T-helper 1 cell treated with Interleukin-12 subunit alpha and Interleukin-12 subunit beta and Interleukin-4 antibody, amounts not matched to agents 30 μg/mL and 1 μg/mL, for 36 hours (primary cell): ENCODE data around the gene SRPK1.

ENCODE experiments used
- H3K27ac Mint-ChIP-seq: one replicate; pipeline ENCODE4 v1.8.0; 2021; ENCODE audit warnings: mild to moderate bottlenecking, mixed read lengths
- H3K27me3 Mint-ChIP-seq: one replicate; pipeline ENCODE4 v1.8.0; 2021; ENCODE audit warnings: low read depth, mixed read lengths
- H3K36me3 Mint-ChIP-seq: one replicate; pipeline ENCODE4 v1.8.0; 2021; ENCODE audit warnings: low read depth, mixed read lengths
- H3K4me1 Mint-ChIP-seq: one replicate; pipeline ENCODE4 v1.8.0; 2021; ENCODE audit warnings: low read depth, mixed read lengths
- H3K4me3 Mint-ChIP-seq: one replicate; pipeline ENCODE4 v1.8.0; 2021; ENCODE audit warnings: mild to moderate bottlenecking, moderate library complexity, mixed read lengths
- H3K9me3 Mint-ChIP-seq: one replicate; pipeline ENCODE4 v1.8.0; 2021; ENCODE audit warnings: mixed read lengths

The SRPK1 gene

DNA sequence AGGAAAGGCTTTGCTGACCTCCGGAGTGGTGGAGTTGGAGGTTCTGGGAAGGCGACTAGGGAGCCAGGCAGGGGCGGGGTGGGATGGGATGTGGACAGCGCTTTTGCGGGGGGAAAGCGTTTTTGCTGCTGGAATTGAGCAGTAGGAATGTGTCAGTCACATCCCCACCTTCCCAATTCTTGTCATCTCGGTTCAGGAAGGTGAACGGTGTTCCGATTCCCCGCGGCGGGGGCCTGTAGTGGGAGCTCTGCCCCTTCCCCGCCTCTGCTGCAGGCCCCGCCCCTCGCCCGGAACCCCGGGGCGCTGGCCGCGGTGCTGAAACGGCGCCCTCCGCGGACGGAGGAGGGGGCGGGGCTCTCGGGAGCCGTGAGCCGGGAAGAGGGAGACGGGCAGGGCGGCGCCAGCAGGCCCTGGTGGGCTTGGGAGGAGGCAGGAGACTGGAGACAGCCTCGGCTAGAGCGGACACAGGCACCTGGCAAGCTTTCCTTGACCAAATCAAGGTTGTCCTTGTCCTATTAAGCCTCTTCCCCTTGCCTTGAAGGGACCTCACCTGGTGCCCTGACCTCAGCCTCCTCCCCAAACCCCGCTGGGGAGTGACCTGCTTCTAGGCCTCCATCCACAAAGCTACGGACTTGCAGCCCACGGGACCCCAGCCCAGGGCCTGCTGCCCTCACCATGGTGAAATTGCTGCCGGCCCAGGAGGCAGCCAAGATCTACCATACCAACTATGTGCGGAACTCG is 115.7 kb downstream of the SRPK1 start, which contains the start of gene LHFPL5:
Gene LHFPL5 (plus strand): TSS at position 357 of the 741 bp plus-strand sequence. CDS start 319 bp downstream, at position 676.
- H3K4me1 Mint-ChIP-seq, result peaks cover 2% of the 10 kb centered on the region
- no peak within 1 kb of the TSS for H3K27ac Mint-ChIP-seq
- no peak within 1 kb of the TSS for H3K4me3 Mint-ChIP-seq
- no peaks in the 10 kb centered on the region for H3K9me3 Mint-ChIP-seq
- H3K27me3 Mint-ChIP-seq, result peaks cover 4% of the 10 kb centered on the region
- H3K36me3 Mint-ChIP-seq, result no peaks in the 10 kb centered on the region

DNA sequence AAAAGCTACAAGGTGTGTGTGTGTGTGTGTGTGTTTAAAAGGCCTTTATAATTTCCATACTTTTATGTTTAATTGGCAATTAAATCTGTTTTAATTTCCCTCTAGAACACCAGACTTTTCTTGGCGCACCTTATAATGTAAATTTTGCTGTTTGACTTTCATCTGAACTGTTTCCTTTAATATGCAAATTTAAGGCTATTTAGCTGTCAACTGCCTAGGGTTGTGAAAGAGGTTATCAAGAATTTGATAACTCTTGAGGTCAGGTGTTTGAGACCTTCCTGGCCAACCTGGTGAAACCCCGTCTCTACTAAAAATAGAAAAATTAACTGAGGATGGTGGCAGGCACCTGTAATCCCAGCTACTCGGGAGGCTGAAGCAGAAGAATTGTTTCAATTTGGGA is 119.8 kb downstream of the SRPK1 start:
- no peaks in the 10 kb centered on the region for H3K36me3 Mint-ChIP-seq
- H3K9me3 Mint-ChIP-seq, result no peaks in the 10 kb centered on the region
- H3K27ac Mint-ChIP-seq, result no peak overlapping the region
- no peak overlapping the region for H3K4me3 Mint-ChIP-seq
- peaks cover 2% of the 10 kb centered on the region for H3K4me1 Mint-ChIP-seq
- peaks cover 10% of the 10 kb centered on the region for H3K27me3 Mint-ChIP-seq

DNA sequence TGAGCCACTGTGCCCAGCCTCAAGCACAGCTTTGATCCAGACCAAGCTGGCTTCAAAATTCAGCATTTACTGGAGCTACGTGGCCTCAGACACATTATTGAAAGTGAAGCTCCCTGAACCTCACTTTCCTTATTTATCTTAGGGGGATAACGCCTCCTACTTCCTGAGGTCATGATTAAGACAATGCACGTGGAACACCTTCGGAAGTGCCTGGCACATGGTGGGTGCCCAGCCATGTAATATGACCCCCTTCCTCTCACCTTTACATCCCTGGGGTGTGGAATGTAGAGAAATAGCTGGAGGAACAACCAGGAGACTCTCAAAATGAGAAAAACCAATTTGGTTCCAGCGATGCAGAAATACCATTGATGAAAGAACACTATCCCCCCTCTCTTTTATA is 122.2 kb downstream of the SRPK1 start:
- H3K4me3 Mint-ChIP-seq, result no peak overlapping the region
- no peaks in the 10 kb centered on the region for H3K9me3 Mint-ChIP-seq
- peaks cover 10% of the 10 kb centered on the region for H3K27me3 Mint-ChIP-seq
- H3K27ac Mint-ChIP-seq, result no peak overlapping the region
- no peaks in the 10 kb centered on the region for H3K36me3 Mint-ChIP-seq
- no peaks in the 10 kb centered on the region for H3K4me1 Mint-ChIP-seq

DNA sequence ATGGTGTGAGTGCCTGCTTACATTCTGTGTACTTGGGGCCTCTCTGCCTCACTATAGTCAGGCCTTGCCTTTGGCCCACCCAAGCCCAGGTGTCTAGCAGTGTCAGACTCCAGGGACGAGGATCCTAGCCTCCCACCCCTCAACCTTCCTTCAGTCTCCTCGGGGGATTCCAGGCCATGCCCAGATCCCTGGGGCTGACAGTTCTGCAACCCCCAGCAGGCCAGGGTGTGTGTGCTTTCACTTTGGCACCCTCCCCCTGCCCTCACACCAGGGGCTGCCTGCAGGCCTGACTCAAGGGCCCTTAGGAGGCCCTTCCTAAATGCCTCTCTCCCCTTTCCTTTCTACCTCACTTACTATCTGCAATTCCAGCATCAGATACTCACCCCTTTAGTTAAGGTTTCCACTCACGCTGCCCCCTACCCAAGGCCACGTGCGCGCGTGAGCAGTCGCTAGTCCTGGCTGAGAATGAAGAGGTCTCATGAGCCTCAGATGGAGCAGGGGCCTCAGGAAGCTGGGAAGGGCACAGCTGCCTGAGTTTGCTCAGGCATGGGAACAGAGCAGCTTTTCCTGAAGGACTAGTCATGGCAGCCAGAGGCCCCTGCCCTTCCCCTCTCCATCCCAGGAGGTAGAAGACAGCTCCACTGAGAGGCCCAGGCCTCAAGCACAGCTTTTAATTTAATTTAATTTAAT is 122.9 kb downstream of the SRPK1 start:
- Mint-ChIP-seq H3K9me3 (no peaks in the 10 kb centered on the region), H3K27ac (no peak overlapping the region), H3K27me3 (peaks cover 10% of the 10 kb centered on the region), H3K4me3 (no peak overlapping the region), H3K36me3 (no peaks in the 10 kb centered on the region), H3K4me1 (no peaks in the 10 kb centered on the region)

DNA sequence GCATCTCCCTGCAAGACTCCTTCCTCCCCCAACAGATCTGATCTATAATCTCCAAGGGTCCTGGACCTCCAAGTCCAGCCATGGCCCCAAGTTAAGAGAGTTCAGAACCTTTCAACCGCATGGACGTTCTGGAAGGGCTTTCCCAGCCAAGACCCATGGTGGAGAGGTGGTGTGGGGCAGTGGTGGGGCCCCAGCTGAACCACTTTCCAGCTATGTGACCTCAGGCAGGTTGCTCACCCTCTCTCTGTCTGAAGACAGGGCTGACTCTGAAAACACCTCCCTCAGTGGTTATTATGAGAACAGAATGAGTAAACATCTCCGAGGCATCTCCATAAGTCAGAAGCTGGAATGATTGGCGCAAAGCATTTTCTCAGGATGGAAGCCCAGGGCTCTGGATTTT is 124.7 kb downstream of the SRPK1 start:
- peaks cover 13% of the 10 kb centered on the region for H3K27me3 Mint-ChIP-seq
- H3K27ac Mint-ChIP-seq, result no peak overlapping the region
- H3K4me1 Mint-ChIP-seq, result no peaks in the 10 kb centered on the region
- no peaks in the 10 kb centered on the region for H3K36me3 Mint-ChIP-seq
- H3K4me3 Mint-ChIP-seq, result no peak overlapping the region
- H3K9me3 Mint-ChIP-seq, result no peaks in the 10 kb centered on the region

DNA sequence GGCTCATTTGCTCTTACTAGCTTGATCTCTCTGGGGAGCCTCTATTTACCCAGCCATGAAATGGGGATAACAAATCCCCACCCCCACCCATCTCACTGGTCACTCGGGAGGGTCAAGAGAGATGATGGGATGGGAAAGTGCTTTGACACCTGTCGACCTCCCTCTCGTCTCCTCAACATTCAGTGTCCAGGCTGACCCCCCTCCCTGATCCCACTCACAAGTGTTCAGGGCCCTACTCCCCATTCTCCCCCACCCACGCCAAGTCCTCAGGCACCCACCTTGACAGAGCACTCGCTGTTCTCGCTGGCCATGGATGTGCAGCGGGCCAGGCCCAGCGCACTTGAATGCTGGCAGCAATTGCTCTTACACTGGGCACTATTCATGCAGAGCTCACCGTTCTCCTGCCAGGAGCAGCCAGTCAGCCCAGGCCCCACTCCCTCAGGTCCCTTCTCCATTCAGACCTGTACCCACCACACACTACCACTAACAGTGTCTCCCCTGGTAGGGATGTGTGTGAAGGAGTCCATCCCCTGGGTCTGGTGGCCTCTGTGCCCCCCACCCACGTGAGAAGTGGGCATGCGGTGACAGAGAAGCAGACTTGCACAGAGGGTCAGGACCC is 125.3 kb downstream of the SRPK1 start:
- no peaks in the 10 kb centered on the region for H3K9me3 Mint-ChIP-seq
- no peaks in the 10 kb centered on the region for H3K36me3 Mint-ChIP-seq
- no peak overlapping the region for H3K27ac Mint-ChIP-seq
- no peaks in the 10 kb centered on the region for H3K4me1 Mint-ChIP-seq
- H3K27me3 Mint-ChIP-seq, result peaks cover 13% of the 10 kb centered on the region
- no peak overlapping the region for H3K4me3 Mint-ChIP-seq

DNA sequence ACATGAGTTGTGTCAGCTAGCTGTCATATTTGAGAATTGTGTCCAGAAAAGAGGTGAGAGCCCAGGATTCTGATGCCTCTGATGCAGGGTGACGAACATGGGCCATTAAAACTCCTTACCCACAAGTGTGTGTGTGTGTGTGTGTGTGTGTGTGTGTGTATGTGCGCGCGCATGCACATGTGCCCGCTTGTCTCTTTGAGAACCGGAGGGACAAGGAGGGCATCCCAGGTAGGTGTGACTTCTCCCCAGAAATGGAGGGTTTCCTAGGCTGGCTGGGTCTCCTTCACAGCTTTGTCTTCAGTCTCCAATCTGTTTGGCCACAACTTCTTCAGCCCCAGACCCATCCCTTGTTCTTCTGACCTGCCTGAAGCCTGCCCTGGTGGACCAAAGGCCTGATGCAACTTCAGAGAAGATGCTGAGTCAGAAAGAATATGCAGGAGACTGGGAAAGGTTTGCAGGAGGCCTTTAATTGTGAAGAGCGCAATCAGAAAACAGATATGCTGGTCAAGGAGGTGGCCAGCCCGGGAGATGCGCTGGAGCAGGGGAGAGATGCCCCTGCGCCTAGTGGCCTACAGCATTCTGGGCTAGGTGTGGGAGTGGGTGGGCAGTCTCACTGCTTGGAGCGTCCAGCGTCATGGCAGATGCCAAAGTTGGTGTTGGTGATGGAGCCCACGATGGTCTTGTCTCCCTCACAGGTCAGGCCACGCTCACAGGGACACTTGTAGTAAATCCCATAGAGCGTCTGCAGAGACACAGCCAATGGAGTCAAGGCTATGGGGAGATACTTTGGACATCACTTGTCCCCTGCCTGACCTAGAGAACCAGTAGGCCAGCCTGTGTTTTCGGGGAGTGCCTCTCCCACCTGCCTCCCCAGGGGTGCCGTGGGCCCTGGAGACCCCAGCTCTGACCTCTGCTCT is 126.1 kb downstream of the SRPK1 start:
- H3K9me3 Mint-ChIP-seq, result no peaks in the 10 kb centered on the region
- no peaks in the 10 kb centered on the region for H3K4me1 Mint-ChIP-seq
- H3K27me3 Mint-ChIP-seq, result peaks cover 19% of the 10 kb centered on the region
- no peak overlapping the region for H3K4me3 Mint-ChIP-seq
- H3K36me3 Mint-ChIP-seq, result no peaks in the 10 kb centered on the region
- no peak overlapping the region for H3K27ac Mint-ChIP-seq

DNA sequence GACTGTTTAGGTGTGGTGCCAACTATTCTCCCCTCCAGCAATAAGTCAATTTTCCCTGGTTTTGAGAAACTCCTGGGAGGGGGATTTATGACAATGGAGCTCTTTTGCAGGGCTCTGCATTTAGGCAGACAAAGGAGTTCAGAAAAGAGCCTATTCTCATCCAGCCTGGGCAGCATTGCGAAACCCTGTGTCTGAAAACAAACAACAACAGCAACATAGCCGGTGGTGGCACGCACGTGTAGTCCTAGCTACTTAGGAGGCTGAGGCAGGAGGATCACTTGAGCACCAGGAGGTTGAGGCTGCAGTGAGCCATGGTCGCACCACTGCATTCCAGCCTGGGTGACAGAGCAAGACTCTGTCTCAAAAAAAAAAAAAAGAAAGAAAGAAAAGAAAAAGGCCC is 130.2 kb downstream of the SRPK1 start:
- Mint-ChIP-seq H3K4me3 (no peak overlapping the region), H3K4me1 (no peaks in the 10 kb centered on the region), H3K9me3 (no peaks in the 10 kb centered on the region), H3K27me3 (peaks cover 26% of the 10 kb centered on the region), H3K36me3 (no peaks in the 10 kb centered on the region), H3K27ac (no peak overlapping the region)

DNA sequence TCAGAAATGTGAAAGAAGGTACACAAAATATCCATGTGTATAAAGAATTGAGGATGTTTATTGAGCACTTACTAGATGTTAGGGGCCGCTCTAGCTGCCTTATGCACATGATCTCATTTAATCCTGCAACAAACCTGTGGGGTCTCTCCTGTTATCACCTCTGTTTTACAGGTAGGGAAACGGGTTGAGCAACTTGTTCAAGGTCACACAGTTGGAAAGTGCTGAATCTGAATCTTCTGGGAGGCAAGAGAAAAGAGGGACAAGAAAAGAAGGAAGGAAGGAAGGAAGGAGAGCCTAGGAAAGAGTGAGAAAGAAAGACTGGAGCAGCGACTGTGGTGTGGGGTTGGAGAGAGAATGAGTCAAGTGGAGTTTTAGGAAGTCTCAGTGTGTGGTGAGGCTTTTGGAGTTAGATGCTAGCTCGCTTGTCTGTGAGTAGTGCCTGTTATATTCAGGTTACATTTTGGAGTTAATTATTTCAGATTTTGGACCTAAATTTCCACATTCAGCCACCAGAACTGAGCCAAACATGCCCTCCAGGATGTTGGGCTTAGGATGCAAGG is 132.4 kb downstream of the SRPK1 start:
- H3K27me3 Mint-ChIP-seq, result peaks cover 32% of the 10 kb centered on the region
- no peaks in the 10 kb centered on the region for H3K4me1 Mint-ChIP-seq
- H3K4me3 Mint-ChIP-seq, result no peak overlapping the region
- H3K36me3 Mint-ChIP-seq, result no peaks in the 10 kb centered on the region
- H3K27ac Mint-ChIP-seq, result no peak overlapping the region
- H3K9me3 Mint-ChIP-seq, result no peaks in the 10 kb centered on the region

DNA sequence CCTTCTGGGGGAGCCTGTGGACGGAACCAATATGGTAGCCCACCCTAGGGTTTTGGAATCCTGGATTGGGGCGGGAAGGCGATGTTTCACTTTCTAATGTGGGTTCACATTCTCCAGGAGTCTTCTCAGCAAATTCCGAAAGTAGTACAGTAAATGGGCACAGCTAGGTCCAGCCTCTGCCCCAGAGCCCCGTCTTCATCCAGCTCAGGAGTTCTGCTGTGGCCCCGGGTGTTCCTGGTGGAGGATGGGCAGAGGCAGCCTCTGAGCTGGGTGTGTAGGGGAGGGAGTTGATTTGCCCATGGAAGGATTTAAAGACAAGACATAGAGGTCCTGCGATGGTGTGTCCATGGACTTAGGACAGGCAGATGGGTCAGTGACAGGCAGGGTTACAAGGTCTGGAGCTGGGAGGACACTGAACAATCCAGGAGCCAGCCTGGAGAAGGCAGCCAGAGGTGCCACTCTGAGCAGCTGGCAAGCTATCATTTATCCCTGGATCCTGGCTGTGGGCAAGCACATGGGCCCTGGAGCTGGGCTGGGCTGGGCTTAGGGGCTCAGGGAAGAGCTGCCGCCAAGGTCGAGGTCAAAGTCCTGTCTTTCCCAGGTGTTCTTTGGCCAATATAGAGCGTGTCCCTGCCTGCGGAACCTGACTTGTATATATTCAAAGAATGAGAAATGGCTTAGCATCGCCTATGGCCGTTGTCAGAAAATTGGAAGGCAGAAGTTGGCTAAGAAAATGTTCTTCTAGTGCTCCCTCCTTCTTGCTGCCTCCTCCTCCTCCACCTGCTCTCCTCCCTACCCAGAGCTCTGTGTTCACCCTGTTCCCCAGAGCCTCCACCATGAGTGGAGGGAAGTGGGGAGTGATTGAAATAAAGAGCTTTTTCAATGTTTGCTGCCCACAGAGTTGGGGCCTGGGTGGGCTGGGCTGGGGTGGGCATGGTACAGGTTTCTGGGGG is 133.4 kb downstream of the SRPK1 start:
- no peaks in the 10 kb centered on the region for H3K36me3 Mint-ChIP-seq
- no peaks in the 10 kb centered on the region for H3K4me1 Mint-ChIP-seq
- no peak overlapping the region for H3K4me3 Mint-ChIP-seq
- no peaks in the 10 kb centered on the region for H3K9me3 Mint-ChIP-seq
- peaks cover 29% of the 10 kb centered on the region for H3K27me3 Mint-ChIP-seq
- H3K27ac Mint-ChIP-seq, result no peak overlapping the region

DNA sequence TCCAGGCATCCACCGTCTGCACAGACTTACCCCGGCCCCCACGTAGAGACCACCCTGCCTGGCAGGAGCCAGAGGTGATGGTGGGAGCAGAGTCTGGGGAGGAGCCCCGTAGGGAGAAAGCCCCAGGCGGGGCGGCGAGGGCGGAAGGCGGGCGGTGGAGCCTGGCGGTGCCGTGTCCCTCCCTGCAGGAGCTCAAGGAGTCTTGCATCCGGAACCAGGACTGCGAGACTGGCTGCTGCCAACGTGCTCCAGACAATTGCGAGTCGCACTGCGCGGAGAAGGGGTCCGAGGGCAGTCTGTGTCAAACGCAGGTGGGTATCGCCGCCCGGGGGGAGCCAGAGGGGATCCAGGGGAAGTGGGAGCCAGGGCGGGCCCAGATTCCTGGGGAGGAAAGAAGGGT is 134.1 kb downstream of the SRPK1 start:
- H3K27me3 Mint-ChIP-seq, result peaks cover 36% of the 10 kb centered on the region

DNA sequence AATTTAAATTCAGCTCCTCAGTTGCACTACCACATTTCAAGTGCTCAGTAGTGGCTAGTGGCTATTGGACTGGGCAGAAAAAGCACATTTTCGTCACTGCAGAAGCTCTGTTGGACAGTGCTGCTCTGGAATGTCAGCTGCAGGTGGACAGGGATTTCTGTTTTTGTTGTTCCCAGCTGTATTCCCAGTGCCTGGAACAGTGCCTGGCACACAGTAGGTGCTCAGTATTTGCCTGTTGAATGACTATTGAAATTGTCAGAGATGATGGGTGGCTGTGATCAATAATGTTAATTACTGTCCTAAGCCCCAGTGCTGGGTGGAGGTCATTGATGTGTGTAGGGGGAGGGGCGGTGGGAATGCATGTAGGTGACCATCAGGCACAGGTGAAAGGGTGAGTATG is 134.6 kb downstream of the SRPK1 start:
- Mint-ChIP-seq H3K36me3 (no peaks in the 10 kb centered on the region), H3K9me3 (no peaks in the 10 kb centered on the region), H3K27me3 (peaks cover 37% of the 10 kb centered on the region), H3K4me1 (no peaks in the 10 kb centered on the region), H3K27ac (no peak overlapping the region), H3K4me3 (no peak overlapping the region)

More for the DNA sequence above, 134.1 kb downstream of the SRPK1 start:
- Mint-ChIP-seq H3K4me1 (no peaks in the 10 kb centered on the region), H3K4me3 (no peak overlapping the region), H3K36me3 (no peaks in the 10 kb centered on the region), H3K9me3 (no peaks in the 10 kb centered on the region), H3K27ac (no peak overlapping the region)

DNA sequence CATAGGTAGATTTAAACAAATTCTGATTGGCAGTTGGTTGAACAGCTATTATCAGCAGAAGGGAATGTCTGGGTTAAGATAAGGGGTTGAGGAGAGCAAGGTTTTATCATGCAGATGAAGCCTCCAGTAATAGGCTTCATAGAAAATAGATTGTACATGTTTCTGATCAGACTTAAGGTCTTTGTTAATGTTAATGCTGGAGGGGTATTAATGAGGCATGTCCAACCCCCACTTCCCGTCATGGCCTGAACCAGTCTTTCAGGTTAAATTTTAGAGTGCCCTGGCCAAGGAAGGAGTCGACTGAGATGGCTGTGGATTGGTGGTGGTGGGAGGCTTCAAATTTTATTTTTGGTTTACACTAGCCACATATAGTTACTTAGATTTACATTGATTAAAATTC is 136.7 kb downstream of the SRPK1 start:
- Mint-ChIP-seq H3K27me3 (peaks cover 30% of the 10 kb centered on the region), H3K36me3 (no peaks in the 10 kb centered on the region), H3K4me3 (no peak overlapping the region), H3K9me3 (no peaks in the 10 kb centered on the region), H3K4me1 (no peaks in the 10 kb centered on the region), H3K27ac (no peak overlapping the region)
